GM23338 (cell line): ENCODE data around the gene SMIM41. TPM values are rescaled to one million over a fixed set of nuclear protein-coding genes. Genes with fewer than 3 reads are reported as not detected.

Experiments
- CREB1 ChIP-seq: fragments of 250-450 bp; sonication (Bioruptor Pico); IDR thresholded peaks from 2 replicates; pipeline ENCODE4 v1.5.0; 2020; ENCODE audit warnings: low read depth, mild to moderate bottlenecking, moderate library complexity
- EZH2 ChIP-seq: fragments of 200-600 bp; sonication (generic); IDR thresholded peaks from one replicate; pipeline ENCODE4 v1.8.0; 2017; ENCODE audit warnings: antibody characterized with exemption, mild to moderate bottlenecking, low read depth; ENCODE audit not compliant: unreplicated experiment
- JUNB ChIP-seq: IDR thresholded peaks from one replicate; pipeline ENCODE4 v1.6.1; 2016; ENCODE audit warnings: antibody characterized with exemption; ENCODE audit not compliant: unreplicated experiment
- NANOG ChIP-seq: IDR thresholded peaks from 2 replicates; pipeline ENCODE4 v1.6.1; 2016; ENCODE audit warnings: antibody characterized with exemption, borderline replicate concordance
- POLR2AphosphoS5 ChIP-seq: IDR thresholded peaks from 2 replicates; pipeline ENCODE4 v1.6.1; 2016; ENCODE audit warnings: antibody characterized with exemption, low read depth
- STAT1 ChIP-seq: IDR thresholded peaks from one replicate; pipeline ENCODE4 v1.6.1; 2016; ENCODE audit warnings: antibody characterized with exemption; ENCODE audit not compliant: unreplicated experiment
- ZNF114 ChIP-seq: fragments of 250-450 bp; sonication (Bioruptor Pico); IDR thresholded peaks from 2 replicates; pipeline ENCODE4 v1.5.0; 2020; ENCODE audit warnings: mild to moderate bottlenecking, moderate library complexity
- ZNF462 ChIP-seq: fragments of 250-450 bp; sonication (Bioruptor Pico); IDR thresholded peaks from 2 replicates; pipeline ENCODE4 v1.5.0; 2020; ENCODE audit warnings: mild to moderate bottlenecking, moderate library complexity
- polyA plus RNA-seq: library from polyadenylated mRNA; unstranded; fragments of >200 nt; fragmentation: Nextera tagmentation; extraction: Ambion mirVana; gene quantifications from 2 replicates; pipeline ENCODE4 v1.2.1, GENCODE V29; 2016
- total RNA-seq: library from RNA; depleted of rRNA; stranded (reverse); fragments of >200 nt; shearing (Covaris generic); gene quantifications from 2 replicates; pipeline ENCODE4 v1.2.3, GENCODE V29; 2014
- TF ChIP-seq, protein P1 (sequence below): IDR thresholded peaks from 2 replicates; pipeline ENCODE4 v1.6.1; 2016; ENCODE audit warnings: antibody characterized with exemption
- TF ChIP-seq, protein P2 (sequence below), 2 experiments: fragments of 200-600 bp in 1 of 2; sonication (generic) in 1 of 2; conservative IDR thresholded peaks; 2 replicates each; pipeline versions ENCODE4 v1.5.1 to v1.6.1; 2016 to 2017; ENCODE audit warnings: antibody characterized with exemption in 2 of 2, low read depth in 2 of 2, mild to moderate bottlenecking in 2 of 2, moderate library complexity in 1 of 2
- TF ChIP-seq, protein P3 (sequence below): IDR thresholded peaks from one replicate; pipeline ENCODE4 v1.6.1; 2018; ENCODE audit warnings: antibody characterized with exemption; ENCODE audit not compliant: unreplicated experiment

The SMIM41 gene
- total and polyA plus RNA-seq, 2 experiments from 2014 or later, result 0.66 TPM

GRCh38 chr12:52070185-52070925 lies 9.1 kb upstream of the SMIM41 start (continued):
- no peak for TF ChIP-seq ZNF462 (CRISPR knock-in tag)
- TF ChIP-seq, protein P1, sequence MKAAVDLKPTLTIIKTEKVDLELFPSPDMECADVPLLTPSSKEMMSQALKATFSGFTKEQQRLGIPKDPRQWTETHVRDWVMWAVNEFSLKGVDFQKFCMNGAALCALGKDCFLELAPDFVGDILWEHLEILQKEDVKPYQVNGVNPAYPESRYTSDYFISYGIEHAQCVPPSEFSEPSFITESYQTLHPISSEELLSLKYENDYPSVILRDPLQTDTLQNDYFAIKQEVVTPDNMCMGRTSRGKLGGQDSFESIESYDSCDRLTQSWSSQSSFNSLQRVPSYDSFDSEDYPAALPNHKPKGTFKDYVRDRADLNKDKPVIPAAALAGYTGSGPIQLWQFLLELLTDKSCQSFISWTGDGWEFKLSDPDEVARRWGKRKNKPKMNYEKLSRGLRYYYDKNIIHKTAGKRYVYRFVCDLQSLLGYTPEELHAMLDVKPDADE, result no peak
- no peak for TF ChIP-seq JUNB
- no peak for TF ChIP-seq CREB1 (CRISPR knock-in tag)
- TF ChIP-seq, protein P2, sequence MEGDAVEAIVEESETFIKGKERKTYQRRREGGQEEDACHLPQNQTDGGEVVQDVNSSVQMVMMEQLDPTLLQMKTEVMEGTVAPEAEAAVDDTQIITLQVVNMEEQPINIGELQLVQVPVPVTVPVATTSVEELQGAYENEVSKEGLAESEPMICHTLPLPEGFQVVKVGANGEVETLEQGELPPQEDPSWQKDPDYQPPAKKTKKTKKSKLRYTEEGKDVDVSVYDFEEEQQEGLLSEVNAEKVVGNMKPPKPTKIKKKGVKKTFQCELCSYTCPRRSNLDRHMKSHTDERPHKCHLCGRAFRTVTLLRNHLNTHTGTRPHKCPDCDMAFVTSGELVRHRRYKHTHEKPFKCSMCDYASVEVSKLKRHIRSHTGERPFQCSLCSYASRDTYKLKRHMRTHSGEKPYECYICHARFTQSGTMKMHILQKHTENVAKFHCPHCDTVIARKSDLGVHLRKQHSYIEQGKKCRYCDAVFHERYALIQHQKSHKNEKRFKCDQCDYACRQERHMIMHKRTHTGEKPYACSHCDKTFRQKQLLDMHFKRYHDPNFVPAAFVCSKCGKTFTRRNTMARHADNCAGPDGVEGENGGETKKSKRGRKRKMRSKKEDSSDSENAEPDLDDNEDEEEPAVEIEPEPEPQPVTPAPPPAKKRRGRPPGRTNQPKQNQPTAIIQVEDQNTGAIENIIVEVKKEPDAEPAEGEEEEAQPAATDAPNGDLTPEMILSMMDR (conservative IDR thresholded peaks at IDR 0.05; ENCODE audit: low read depth in 2 of 2), result no peak
- TF ChIP-seq POLR2AphosphoS5, result no peak
- no peak for TF ChIP-seq EZH2
- no peak for TF ChIP-seq NANOG
- no peak for TF ChIP-seq STAT1
- TF ChIP-seq, protein P3, sequence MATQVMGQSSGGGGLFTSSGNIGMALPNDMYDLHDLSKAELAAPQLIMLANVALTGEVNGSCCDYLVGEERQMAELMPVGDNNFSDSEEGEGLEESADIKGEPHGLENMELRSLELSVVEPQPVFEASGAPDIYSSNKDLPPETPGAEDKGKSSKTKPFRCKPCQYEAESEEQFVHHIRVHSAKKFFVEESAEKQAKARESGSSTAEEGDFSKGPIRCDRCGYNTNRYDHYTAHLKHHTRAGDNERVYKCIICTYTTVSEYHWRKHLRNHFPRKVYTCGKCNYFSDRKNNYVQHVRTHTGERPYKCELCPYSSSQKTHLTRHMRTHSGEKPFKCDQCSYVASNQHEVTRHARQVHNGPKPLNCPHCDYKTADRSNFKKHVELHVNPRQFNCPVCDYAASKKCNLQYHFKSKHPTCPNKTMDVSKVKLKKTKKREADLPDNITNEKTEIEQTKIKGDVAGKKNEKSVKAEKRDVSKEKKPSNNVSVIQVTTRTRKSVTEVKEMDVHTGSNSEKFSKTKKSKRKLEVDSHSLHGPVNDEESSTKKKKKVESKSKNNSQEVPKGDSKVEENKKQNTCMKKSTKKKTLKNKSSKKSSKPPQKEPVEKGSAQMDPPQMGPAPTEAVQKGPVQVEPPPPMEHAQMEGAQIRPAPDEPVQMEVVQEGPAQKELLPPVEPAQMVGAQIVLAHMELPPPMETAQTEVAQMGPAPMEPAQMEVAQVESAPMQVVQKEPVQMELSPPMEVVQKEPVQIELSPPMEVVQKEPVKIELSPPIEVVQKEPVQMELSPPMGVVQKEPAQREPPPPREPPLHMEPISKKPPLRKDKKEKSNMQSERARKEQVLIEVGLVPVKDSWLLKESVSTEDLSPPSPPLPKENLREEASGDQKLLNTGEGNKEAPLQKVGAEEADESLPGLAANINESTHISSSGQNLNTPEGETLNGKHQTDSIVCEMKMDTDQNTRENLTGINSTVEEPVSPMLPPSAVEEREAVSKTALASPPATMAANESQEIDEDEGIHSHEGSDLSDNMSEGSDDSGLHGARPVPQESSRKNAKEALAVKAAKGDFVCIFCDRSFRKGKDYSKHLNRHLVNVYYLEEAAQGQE, result no peak
- no peak for TF ChIP-seq ZNF114 (CRISPR knock-in tag)
